GM21723 (cell line): ENCODE results near the gene PPM1E.
A peak's percentile ranks its signal among the peaks of the same experiment; 100 is the strongest.
"Not testable (repeated sequence)": the region's sequence is repeated elsewhere in the genome, so short reads cannot be mapped to it uniquely, and the experiment has no call there.

Experiments used
- ATAC-seq: cut with Tn5 transposase; IDR thresholded peaks from one replicate; pipeline ENCODE4 v1.9.1; 2021; ENCODE audit warnings: mild to moderate bottlenecking, moderate library complexity; ENCODE audit not compliant: unreplicated experiment

PPM1E gene

GRCh38 chr17:58755577-58756245 is at the start of gene PPM1E:
Gene PPM1E (plus strand): TSS chr17:58755854.
- peak; percentile 54 for ATAC-seq

GRCh38 chr17:58706351-58707140 is 49.1 kb upstream of the PPM1E start:
- ATAC-seq, result no peak

- no peak for ATAC-seq
Measured at GRCh38 chr17:58710948-58711552, 44.6 kb upstream of the PPM1E start.

GRCh38 chr17:58722274-58722673 is 33.4 kb upstream of the PPM1E start:
- no peak for ATAC-seq

GRCh38 chr17:58722696-58723095 is 33.0 kb upstream of the PPM1E start:
- ATAC-seq, result no peak

- no peak for ATAC-seq
Measured at GRCh38 chr17:58728798-58729197, 26.9 kb upstream of the PPM1E start.

- ATAC-seq, result no peak
Measured at GRCh38 chr17:58730937-58731336, 24.7 kb upstream of the PPM1E start.

GRCh38 chr17:58734040-58734439 is 21.6 kb upstream of the PPM1E start:
- ATAC-seq, result no peak

- no peak for ATAC-seq
Measured at GRCh38 chr17:58734811-58735210, 20.8 kb upstream of the PPM1E start.

- ATAC-seq, result no peak
Measured at GRCh38 chr17:58741121-58741625, 14.5 kb upstream of the PPM1E start.

GRCh38 chr17:58747674-58748073 is 8.0 kb upstream of the PPM1E start:
- ATAC-seq, result no peak

GRCh38 chr17:58749627-58750026 is 6.0 kb upstream of the PPM1E start:
- not testable (repeated sequence) for ATAC-seq

- ATAC-seq, result no peak
Measured at GRCh38 chr17:58753026-58753425, 2.6 kb upstream of the PPM1E start.

- ATAC-seq, result no peak
Measured at GRCh38 chr17:58755269-58755576, 431 bp upstream of the PPM1E start.

- ATAC-seq, result no peak
Measured at GRCh38 chr17:58756246-58757161, 850 bp downstream of the PPM1E start.

GRCh38 chr17:58757162-58757613 is 1.5 kb downstream of the PPM1E start:
- no peak for ATAC-seq

- ATAC-seq, result no peak
Measured at GRCh38 chr17:58758890-58759289, 3.2 kb downstream of the PPM1E start.

GRCh38 chr17:58759522-58759921 is 3.9 kb downstream of the PPM1E start:
- ATAC-seq, result no peak

- no peak for ATAC-seq
Measured at GRCh38 chr17:58760248-58760647, 4.6 kb downstream of the PPM1E start.

- no peak for ATAC-seq
Measured at GRCh38 chr17:58763263-58763662, 7.6 kb downstream of the PPM1E start.

- ATAC-seq, result no peak
Measured at GRCh38 chr17:58764373-58764772, 8.7 kb downstream of the PPM1E start.
